Central memory CD8-positive, alpha-beta T cell (primary cell): ENCODE data around the gene TUBB6.

ENCODE experiments used
- ATAC-seq: fragments of 150-1000 bp; cut with Tn5 transposase; replicated peaks from 2 replicates; pipeline ENCODE4 v1.10.0; 2022; ENCODE audit warnings: mild to moderate bottlenecking, moderate FRiP score, moderate number of reproducible peaks; ENCODE audit not compliant: poor library complexity, severe bottlenecking; ENCODE audit errors: extremely low read depth
- DNase-seq, 2 donors: peaks; one replicate each; pipeline ENCODE4 v3.0.0; 2021; ENCODE audit warnings: low spot score in 2 of 2
- H3K27ac Mint-ChIP-seq: one replicate; pipeline ENCODE4 v1.8.0; 2022; ENCODE audit warnings: low read depth, mild to moderate bottlenecking, moderate library complexity, mixed read lengths
- H3K27me3 Mint-ChIP-seq: one replicate; pipeline ENCODE4 v1.8.0; 2022; ENCODE audit warnings: mixed read lengths
- H3K36me3 Mint-ChIP-seq: one replicate; pipeline ENCODE4 v1.8.0; 2022; ENCODE audit warnings: mild to moderate bottlenecking, moderate library complexity, mixed read lengths; ENCODE audit not compliant: insufficient read depth
- H3K4me1 Mint-ChIP-seq: one replicate; pipeline ENCODE4 v1.8.0; 2022; ENCODE audit warnings: mixed read lengths
- H3K4me3 Mint-ChIP-seq: one replicate; pipeline ENCODE4 v1.8.0; 2022; ENCODE audit warnings: mild to moderate bottlenecking, moderate library complexity, mixed read lengths
- H3K9me3 Mint-ChIP-seq: one replicate; pipeline ENCODE4 v1.8.0; 2022; ENCODE audit warnings: mixed read lengths

TUBB6 gene

GRCh38 chr18:12342661-12343060, 34.6 kb downstream of the TUBB6 start:
- H3K4me1 Mint-ChIP-seq, result peaks cover 5% of the 10 kb centered on the region
- H3K27me3 Mint-ChIP-seq, result no peaks in the 10 kb centered on the region
- ATAC-seq (no peak), DNase-seq (no peak)
- H3K36me3 Mint-ChIP-seq, result peaks cover 54% of the 10 kb centered on the region
- no peak overlapping the region for H3K4me3 Mint-ChIP-seq
- H3K9me3 Mint-ChIP-seq, result no peaks in the 10 kb centered on the region
- H3K27ac Mint-ChIP-seq, result no peak overlapping the region

- H3K27ac Mint-ChIP-seq, result peak overlapping the region; percentile 9
Observed at GRCh38 chr18:12345491-12346239, 37.6 kb downstream of the TUBB6 start.

GRCh38 chr18:12346240-12346565, 38.2 kb downstream of the TUBB6 start:
- ATAC-seq (no peak), DNase-seq (no peak)
- Mint-ChIP-seq H3K27me3 (no peaks in the 10 kb centered on the region), H3K27ac (peak overlapping the region; percentile 9), H3K4me3 (no peak overlapping the region), H3K9me3 (no peaks in the 10 kb centered on the region), H3K4me1 (peaks cover 5% of the 10 kb centered on the region), H3K36me3 (peaks cover 69% of the 10 kb centered on the region)

More at GRCh38 chr18:12345491-12346239, 37.6 kb downstream of the TUBB6 start:
- Mint-ChIP-seq H3K9me3 (no peaks in the 10 kb centered on the region), H3K36me3 (peaks cover 65% of the 10 kb centered on the region), H3K4me1 (peaks cover 5% of the 10 kb centered on the region), H3K27me3 (no peaks in the 10 kb centered on the region), H3K4me3 (no peak overlapping the region)
- DNase-seq, result no peak
- no peak for ATAC-seq

DNA sequence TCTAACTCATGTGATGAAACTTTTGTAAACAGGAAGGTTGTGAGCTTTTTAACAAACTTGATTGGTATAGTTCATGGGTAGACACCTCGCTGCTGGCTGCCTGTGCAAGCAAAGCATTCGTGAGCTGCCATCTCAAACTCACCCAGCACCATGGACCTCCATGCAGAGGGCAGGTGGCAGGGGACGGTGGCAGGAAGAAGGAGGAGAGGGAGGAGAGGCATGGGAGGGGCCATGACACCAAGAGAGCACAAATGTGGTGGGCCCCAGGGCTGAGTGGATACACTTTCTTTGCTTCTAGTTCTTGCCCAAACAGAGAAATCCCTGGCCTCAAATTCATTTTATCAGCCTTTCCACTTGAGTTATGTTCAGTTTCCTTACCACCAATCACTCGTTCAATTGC, 39.9 kb downstream of the TUBB6 start:
- ATAC-seq (no peak), DNase-seq (no peak)
- H3K27me3 Mint-ChIP-seq, result no peaks in the 10 kb centered on the region
- H3K4me1 Mint-ChIP-seq, result peaks cover 5% of the 10 kb centered on the region
- no peaks in the 10 kb centered on the region for H3K9me3 Mint-ChIP-seq
- peak overlapping the region; percentile 46 for H3K27ac Mint-ChIP-seq
- no peak overlapping the region for H3K4me3 Mint-ChIP-seq
- peaks cover 65% of the 10 kb centered on the region for H3K36me3 Mint-ChIP-seq

DNA sequence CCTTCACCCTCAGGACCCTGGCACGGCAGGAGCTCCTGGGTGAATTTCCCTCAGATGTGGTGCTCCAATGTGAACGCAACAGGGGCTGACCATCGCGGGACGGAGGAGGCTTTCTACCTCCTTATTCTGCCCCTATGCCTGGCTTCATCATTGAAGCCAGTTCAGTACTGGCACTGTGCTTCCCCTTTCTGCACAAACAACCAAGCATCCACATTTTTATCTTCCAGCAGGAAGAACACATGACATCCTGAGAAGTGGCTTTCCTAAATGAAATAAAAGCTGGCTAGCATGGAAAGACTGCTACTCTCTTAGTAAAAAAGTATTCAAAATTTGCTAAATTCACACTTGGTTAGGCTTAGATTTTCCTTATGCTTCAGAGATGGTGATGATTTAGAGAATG, 44.1 kb downstream of the TUBB6 start:
- no peak for ATAC-seq
- Mint-ChIP-seq H3K4me3 (no peak overlapping the region), H3K36me3 (peaks cover 67% of the 10 kb centered on the region), H3K9me3 (no peaks in the 10 kb centered on the region), H3K27ac (no peak overlapping the region), H3K4me1 (no peaks in the 10 kb centered on the region), H3K27me3 (no peaks in the 10 kb centered on the region)
- no peak for DNase-seq

- Mint-ChIP-seq H3K9me3 (no peaks in the 10 kb centered on the region), H3K27ac (no peak overlapping the region), H3K27me3 (no peaks in the 10 kb centered on the region), H3K36me3 (peaks cover 54% of the 10 kb centered on the region), H3K4me1 (no peaks in the 10 kb centered on the region), H3K4me3 (no peak overlapping the region)
- DNase-seq (no peak), ATAC-seq (no peak)
Observed at GRCh38 chr18:12359515-12359927, 51.5 kb downstream of the TUBB6 start.

- no peaks in the 10 kb centered on the region for H3K27me3 Mint-ChIP-seq
- no peaks in the 10 kb centered on the region for H3K9me3 Mint-ChIP-seq
- ATAC-seq, result no peak
- H3K36me3 Mint-ChIP-seq, result peaks cover 56% of the 10 kb centered on the region
- H3K4me1 Mint-ChIP-seq, result no peaks in the 10 kb centered on the region
- DNase-seq, result no peak
- no peak overlapping the region for H3K27ac Mint-ChIP-seq
- H3K4me3 Mint-ChIP-seq, result no peak overlapping the region
Observed at GRCh38 chr18:12361770-12362378, 53.8 kb downstream of the TUBB6 start.

GRCh38 chr18:12362473-12363174, 54.6 kb downstream of the TUBB6 start:
- Mint-ChIP-seq H3K36me3 (peaks cover 53% of the 10 kb centered on the region), H3K9me3 (no peaks in the 10 kb centered on the region), H3K4me1 (no peaks in the 10 kb centered on the region), H3K4me3 (no peak overlapping the region), H3K27me3 (no peaks in the 10 kb centered on the region), H3K27ac (no peak overlapping the region)
- ATAC-seq (no peak), DNase-seq (no peak)

DNA sequence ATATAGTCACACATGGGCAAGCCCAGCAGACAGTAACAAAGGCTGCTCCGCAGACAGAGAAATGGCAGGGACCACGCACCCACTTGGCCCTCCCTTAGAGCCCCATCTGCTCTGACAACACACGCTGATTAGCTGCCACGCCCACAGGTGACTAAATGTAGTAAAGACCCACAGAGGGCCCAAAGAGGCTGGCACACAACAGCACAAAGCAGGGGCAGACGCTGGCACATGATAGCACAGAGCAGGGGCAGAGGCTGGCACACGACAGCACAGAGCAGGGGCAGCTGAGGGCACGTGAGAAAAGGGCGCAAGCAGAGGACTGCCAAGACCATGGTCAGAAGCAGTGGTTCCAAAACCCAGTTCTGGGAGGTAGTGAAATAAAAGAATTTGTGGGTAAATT, 58.3 kb downstream of the TUBB6 start:
- ATAC-seq (no peak), DNase-seq (no peak)
- Mint-ChIP-seq H3K36me3 (peaks cover 43% of the 10 kb centered on the region), H3K27ac (no peak overlapping the region), H3K4me3 (no peak overlapping the region), H3K27me3 (no peaks in the 10 kb centered on the region), H3K4me1 (peaks cover 4% of the 10 kb centered on the region), H3K9me3 (no peaks in the 10 kb centered on the region)

- H3K9me3 Mint-ChIP-seq, result no peaks in the 10 kb centered on the region
- peaks cover 7% of the 10 kb centered on the region for H3K4me1 Mint-ChIP-seq
- H3K27ac Mint-ChIP-seq, result no peak overlapping the region
- no peak for ATAC-seq
- DNase-seq, result no peak
- H3K4me3 Mint-ChIP-seq, result no peak overlapping the region
- peaks cover 42% of the 10 kb centered on the region for H3K36me3 Mint-ChIP-seq
- no peaks in the 10 kb centered on the region for H3K27me3 Mint-ChIP-seq
Observed at GRCh38 chr18:12366784-12367183, 58.7 kb downstream of the TUBB6 start.

- no peaks in the 10 kb centered on the region for H3K9me3 Mint-ChIP-seq
- H3K27ac Mint-ChIP-seq, result no peak overlapping the region
- ATAC-seq (no peak), DNase-seq (no peak)
- H3K4me1 Mint-ChIP-seq, result peaks cover 27% of the 10 kb centered on the region
- H3K36me3 Mint-ChIP-seq, result peaks cover 36% of the 10 kb centered on the region
- no peak overlapping the region for H3K4me3 Mint-ChIP-seq
- no peaks in the 10 kb centered on the region for H3K27me3 Mint-ChIP-seq
Observed at GRCh38 chr18:12369211-12369610, 61.2 kb downstream of the TUBB6 start.

DNA sequence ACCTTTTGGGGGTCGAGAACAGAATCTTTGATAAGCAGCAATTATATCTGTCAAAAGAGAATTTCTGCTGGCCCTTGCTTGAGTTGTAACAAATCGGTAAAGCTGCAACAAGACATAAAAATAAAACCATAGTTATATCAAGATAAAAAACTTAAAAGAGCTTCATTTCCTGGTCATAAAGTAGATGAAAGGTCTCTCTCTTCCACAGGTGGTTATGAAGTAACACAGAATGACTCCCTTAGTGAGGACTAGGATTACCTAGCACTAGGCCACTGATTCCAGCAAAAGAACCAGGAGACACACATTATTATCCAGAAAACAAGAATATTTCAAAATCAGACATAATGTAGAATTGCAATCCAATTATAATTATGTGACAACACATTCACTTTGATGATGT, 63.5 kb downstream of the TUBB6 start:
- no peaks in the 10 kb centered on the region for H3K27me3 Mint-ChIP-seq
- H3K27ac Mint-ChIP-seq, result no peak overlapping the region
- peaks cover 25% of the 10 kb centered on the region for H3K36me3 Mint-ChIP-seq
- H3K4me1 Mint-ChIP-seq, result peaks cover 38% of the 10 kb centered on the region
- H3K4me3 Mint-ChIP-seq, result no peak overlapping the region
- ATAC-seq (no peak), DNase-seq (no peak)
- no peaks in the 10 kb centered on the region for H3K9me3 Mint-ChIP-seq

- peaks cover 40% of the 10 kb centered on the region for H3K4me1 Mint-ChIP-seq
- peaks cover 22% of the 10 kb centered on the region for H3K36me3 Mint-ChIP-seq
- ATAC-seq (no peak), DNase-seq (no peak)
- H3K27me3 Mint-ChIP-seq, result no peaks in the 10 kb centered on the region
- no peaks in the 10 kb centered on the region for H3K9me3 Mint-ChIP-seq
- no peak overlapping the region for H3K27ac Mint-ChIP-seq
- H3K4me3 Mint-ChIP-seq, result no peak overlapping the region
Observed at GRCh38 chr18:12372406-12372805, 64.4 kb downstream of the TUBB6 start.
